Kidney (tissue), 14 donors: ENCODE results near the gene SLC24A5. TPM values are rescaled to one million over a fixed set of nuclear protein-coding genes. Genes with fewer than 3 reads are reported as not detected.

ENCODE experiments used
- DNase-seq, 5 donors: peaks; one replicate each; pipeline ENCODE4 v3.0.0-alpha.2; 2013 to 2020
- FAIRE-seq: peaks from 2 replicates; lab custom pipeline; 2012; peaks lifted over from hg19 to GRCh38; lab: Jason Lieb, UNC
- H3K27ac ChIP-seq, 2 donors: one replicate each; pipeline ENCODE4 v1.7.0; 2013; ENCODE audit warnings: low read depth in 2 of 2, low read length in 2 of 2, inconsistent platforms in 1 of 2
- H3K27me3 ChIP-seq: one replicate; pipeline ENCODE4 v1.7.1; 2013; ENCODE audit warnings: low read length, inconsistent platforms; ENCODE audit not compliant: control insufficient read depth, insufficient read depth
- H3K36me3 ChIP-seq, 3 donors: one replicate each; pipeline versions ENCODE4 v1.7.0 to v1.7.1; 2013; ENCODE audit warnings: low read length in 3 of 3, control low read depth in 1 of 3, inconsistent platforms in 1 of 3; ENCODE audit not compliant: insufficient read depth in 3 of 3, control insufficient read depth in 2 of 3
- H3K4me1 ChIP-seq, 3 donors: one replicate each; pipeline versions ENCODE4 v1.7.0 to v1.7.1; 2013; ENCODE audit warnings: low read length in 3 of 3, inconsistent platforms in 1 of 3, low read depth in 1 of 3; ENCODE audit not compliant: control insufficient read depth in 2 of 3, insufficient read depth in 2 of 3
- H3K4me3 ChIP-seq, 3 donors: one replicate each; pipeline versions ENCODE4 v1.7.0 to v1.8.1; 2013; ENCODE audit warnings: low read length in 3 of 3, control low read depth in 1 of 3, inconsistent platforms in 1 of 3
- H3K9ac ChIP-seq, 3 donors: one replicate each; pipeline versions ENCODE4 v1.7.0 to v1.7.1; 2013; ENCODE audit warnings: low read length in 3 of 3, control low read depth in 1 of 3, inconsistent platforms in 1 of 3
- H3K9me3 ChIP-seq, 3 donors: one replicate each; pipeline versions ENCODE4 v1.7.0 to v1.7.1; 2013; ENCODE audit warnings: low read length in 3 of 3, control low read depth in 1 of 3, inconsistent platforms in 1 of 3; ENCODE audit not compliant: control insufficient read depth in 2 of 3, insufficient read depth in 1 of 3
- CTCF ChIP-seq: IDR thresholded peaks from 3 replicates; pipeline ENCODE4 v1.5.1; 2012; ENCODE audit warnings: mild to moderate bottlenecking, moderate library complexity, borderline replicate concordance; ENCODE audit not compliant: insufficient read depth; ENCODE audit errors: extremely low read depth
- intact Hi-C: fragments of 100-400 bp; cut with DNase I; formaldehyde crosslinking; loops from one replicate; pipeline ENCODE4 v1.11.1; 2022
- polyA plus RNA-seq: library from polyadenylated mRNA; stranded (reverse); fragments of 350-450 nt; fragmentation: Illumina TruSeq; extraction: RNeasy Lipid Tissue Mini Kit (QIAGEN cat#74804); gene quantifications from one replicate; pipeline ENCODE4 v1.2.3, GENCODE V29; 2014; ENCODE audit warnings: low read depth, low replicate concordance; ENCODE audit not compliant: insufficient read depth
- total RNA-seq: library from RNA; stranded (reverse); fragmentation: NEBNext Ultra II Directional; extraction: Animal tissue kit (Norgen Biotek cat#: 25700); gene quantifications from one replicate; pipeline ENCODE4 v1.2.1, GENCODE V29; 2021
- donor health status: control.
- donor health status: control.
- donor health status: control.
- donor health status: control.
- donor health status: control.
- donor health status: DM: yes; HTN: yes; CAD: no.
- donor health status: Normal renal cell carcinoma (clear cell type).

SLC24A5 gene
- total and polyA plus RNA-seq, 2 donors from 2014 or later: not detected

- Histone ChIP-seq H3K9ac (no peak overlapping the region), H3K27me3 (no peaks in the 10 kb centered on the region), H3K36me3 (no peaks in the 10 kb centered on the region), H3K4me3 (no peak overlapping the region), H3K9me3 (no peaks in the 10 kb centered on the region), H3K4me1 (no peaks in the 10 kb centered on the region), H3K27ac (no peak overlapping the region)
- no peak for FAIRE-seq
- no peak for DNase-seq
- TF ChIP-seq CTCF: no peak
- intact Hi-C loops: no loop called here
Measured at GRCh38 chr15:48182749-48183148, 62.0 kb downstream of the SLC24A5 start.

GRCh38 chr15:48185529-48185928, 64.7 kb downstream of the SLC24A5 start:
- no peaks in the 10 kb centered on the region for H3K27me3 ChIP-seq
- H3K27ac ChIP-seq: no peak overlapping the region
- TF ChIP-seq CTCF: no peak
- FAIRE-seq (peak; percentile 3), DNase-seq (no peak)
- H3K4me3 ChIP-seq: no peak overlapping the region
- H3K9ac ChIP-seq: no peak overlapping the region
- intact Hi-C loops: no loop called here
- H3K9me3 ChIP-seq: no peaks in the 10 kb centered on the region
- no peaks in the 10 kb centered on the region for H3K4me1 ChIP-seq
- no peaks in the 10 kb centered on the region for H3K36me3 ChIP-seq

GRCh38 chr15:48186271-48186670, 65.5 kb downstream of the SLC24A5 start:
- intact Hi-C loops: no loop called here
- FAIRE-seq (no peak), DNase-seq (no peak)
- Histone ChIP-seq H3K9ac (no peak overlapping the region), H3K9me3 (no peaks in the 10 kb centered on the region), H3K4me1 (no peaks in the 10 kb centered on the region), H3K27me3 (no peaks in the 10 kb centered on the region), H3K4me3 (no peak overlapping the region), H3K27ac (no peak overlapping the region), H3K36me3 (no peaks in the 10 kb centered on the region)
- TF ChIP-seq CTCF: no peak

- intact Hi-C loops: no loop called here
- no peak overlapping the region for H3K27ac ChIP-seq
- H3K36me3 ChIP-seq: no peaks in the 10 kb centered on the region
- no peaks in the 10 kb centered on the region for H3K4me1 ChIP-seq
- no peaks in the 10 kb centered on the region for H3K9me3 ChIP-seq
- H3K4me3 ChIP-seq: peak overlapping the region in 1 of 3 donors; percentile 12
- DNase-seq: peak; percentile 84 to 95 (median 92)
- no peaks in the 10 kb centered on the region for H3K27me3 ChIP-seq
- FAIRE-seq: peak; percentile 37
- H3K9ac ChIP-seq: no peak overlapping the region
- TF ChIP-seq CTCF: no peak
Measured at GRCh38 chr15:48190932-48191573, 70.3 kb downstream of the SLC24A5 start.
